K562 (cell line): ENCODE data around the gene RUNDC3A. TPM values are rescaled to one million over a fixed set of nuclear protein-coding genes. Genes with fewer than 3 reads are reported as not detected.

Experiments
- CBX3 ChIP-seq, 2 experiments: IDR thresholded peaks; 1 replicate in 1 of 2; 2 replicates in 1 of 2; pipeline ENCODE4 v1.6.1; 2012; ENCODE audit warnings: inconsistent platforms in 2 of 2, low read length in 2 of 2, borderline replicate concordance in 1 of 2, control low read depth in 1 of 2
- E4F1 ChIP-seq: fragments of 250-450 bp; sonication (Bioruptor Pico); IDR thresholded peaks from 2 replicates; pipeline ENCODE4 v1.5.0; 2021; ENCODE audit warnings: mild to moderate bottlenecking, borderline replicate concordance
- EGR1 ChIP-seq: fragments of 450-650 bp; conservative IDR thresholded peaks from 2 replicates; pipeline ENCODE4 v1.6.1; 2017; ENCODE audit warnings: mild to moderate bottlenecking
- ETV1 ChIP-seq: fragments of 450-650 bp; conservative IDR thresholded peaks from 2 replicates; pipeline ENCODE4 v1.6.1; 2016; ENCODE audit warnings: missing genetic modification characterization, control low read depth, low read depth, missing compliant biosample characterization
- EZH2 ChIP-seq: IDR thresholded peaks from 2 replicates; pipeline ENCODE4 v1.6.1; 2012; ENCODE audit warnings: low read depth, mild to moderate bottlenecking, inconsistent platforms, low read length, borderline replicate concordance
- FOXK2 ChIP-seq, 2 experiments: fragments of 450-650 bp; IDR thresholded peaks in 1 of 2; conservative IDR thresholded peaks in 1 of 2; 2 replicates each; pipeline ENCODE4 v1.6.1; 2016; ENCODE audit warnings: low read depth in 2 of 2, mild to moderate bottlenecking in 1 of 2
- GTF3C2 ChIP-seq: IDR thresholded peaks from 3 replicates; pipeline ENCODE4 v1.6.1; 2011; ENCODE audit warnings: borderline replicate concordance, mild to moderate bottlenecking, moderate library complexity; ENCODE audit not compliant: insufficient read length; ENCODE audit errors: extremely low read depth
- PRDM10 ChIP-seq: fragments of 450-650 bp; IDR thresholded peaks from 2 replicates; pipeline ENCODE4 v1.6.1; 2018; ENCODE audit not compliant: partially characterized antibody
- TAL1 ChIP-seq: fragments of 450-650 bp; IDR thresholded peaks from 2 replicates; pipeline ENCODE4 v1.6.1; 2016; ENCODE audit warnings: mild to moderate bottlenecking
- ZNF217 ChIP-seq: sonication (generic); formaldehyde crosslinking; IDR thresholded peaks from 2 replicates; pipeline ENCODE4 v1.8.0; 2022; ENCODE audit warnings: mild to moderate bottlenecking, missing genetic modification reagents
- polyA plus RNA-seq, 8 experiments: library from polyadenylated mRNA; depleted of rRNA in 4 of 8; stranded (reverse) in 5 of 8; unstranded in 3 of 8; fragments of >200 nt; fragmentation: Nextera tagmentation in 2 of 8; fragmentation: Illumina TruSeq in 1 of 8; extraction: Ambion mirVana in 2 of 8; extraction: Trizol in 1 of 8; gene quantifications; 2 replicates each; pipeline versions ENCODE4 v1.2.1 to v1.2.3, GENCODE V29; 2011 to 2014; ENCODE audit warnings: inconsistent platforms in 1 of 8, missing spikeins in 1 of 8
- total RNA-seq, 7 experiments: library from RNA; depleted of rRNA in 6 of 7; stranded (reverse); fragments of >200 nt in 6 of 7; fragmentation: Illumina TruSeq in 2 of 7; extraction: Trizol in 2 of 7; gene quantifications; 2 replicates each; pipeline versions ENCODE4 v1.2.1 to v1.2.3, GENCODE V29; 2011 to 2021; ENCODE audit warnings: low replicate concordance in 1 of 7
- TF ChIP-seq, protein P1 (sequence below): fragments of 450-650 bp; formaldehyde crosslinking; conservative IDR thresholded peaks from 2 replicates; pipeline ENCODE4 v1.4.0; 2022; ENCODE audit warnings: mild to moderate bottlenecking, missing genetic modification characterization
- TF ChIP-seq, protein P2 (sequence below): sonication (generic); formaldehyde crosslinking; IDR thresholded peaks from 2 replicates; pipeline ENCODE4 v1.8.1; 2023; ENCODE audit warnings: mild to moderate bottlenecking, missing genetic modification reagents

RUNDC3A gene
- total and polyA plus RNA-seq, 9 of the 15 experiments (the other 6 are each of a cell fraction or from before 2014, with no cell fraction given): not detected

DNA sequence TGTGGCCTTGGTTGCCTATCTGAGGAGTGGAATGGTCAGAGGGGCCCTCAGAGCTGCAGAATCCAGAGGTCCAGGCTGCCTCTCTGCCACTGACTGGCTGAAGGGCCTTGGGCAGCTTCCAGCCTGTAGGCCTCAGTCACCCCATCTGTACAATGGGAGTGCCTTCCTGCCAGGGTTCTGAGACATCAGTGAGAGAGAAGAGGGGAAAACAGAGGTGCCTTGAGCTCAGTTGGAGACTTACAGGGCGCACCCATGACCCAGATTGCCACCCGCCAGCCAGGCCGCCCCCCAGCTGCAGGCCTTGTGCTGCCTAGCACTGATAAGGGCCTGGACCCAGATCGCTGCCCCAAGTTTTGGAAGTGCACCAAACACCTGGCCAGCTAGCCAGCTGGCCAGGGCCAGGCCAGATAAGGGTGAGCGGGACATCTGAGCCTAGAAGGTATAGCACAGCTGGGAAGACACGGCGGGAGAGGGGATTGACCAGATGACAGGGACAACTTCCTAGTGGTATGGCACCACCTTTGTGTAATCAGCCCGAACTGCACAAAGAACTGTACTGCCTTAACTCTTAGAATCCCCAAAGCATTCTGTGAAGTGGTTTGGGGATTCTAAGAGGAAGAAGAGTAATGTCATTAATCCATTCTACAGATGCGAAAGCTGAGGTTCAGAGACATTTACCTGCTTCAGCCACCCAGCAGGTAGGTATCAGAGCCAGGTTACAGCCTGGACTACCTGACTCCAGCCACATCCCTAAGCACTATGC, 41.8 kb upstream of the RUNDC3A start (continued):
- peak; percentile 25 for TF ChIP-seq PRDM10
- TF ChIP-seq TAL1: peak; percentile 100
- no peak for TF ChIP-seq FOXK2 (conservative IDR thresholded peaks at IDR 0.05 in 1 of 2, IDR thresholded peaks at IDR 0.05 in 1 of 2; ENCODE audit: low read depth in 2 of 2)
- TF ChIP-seq, protein P1, sequence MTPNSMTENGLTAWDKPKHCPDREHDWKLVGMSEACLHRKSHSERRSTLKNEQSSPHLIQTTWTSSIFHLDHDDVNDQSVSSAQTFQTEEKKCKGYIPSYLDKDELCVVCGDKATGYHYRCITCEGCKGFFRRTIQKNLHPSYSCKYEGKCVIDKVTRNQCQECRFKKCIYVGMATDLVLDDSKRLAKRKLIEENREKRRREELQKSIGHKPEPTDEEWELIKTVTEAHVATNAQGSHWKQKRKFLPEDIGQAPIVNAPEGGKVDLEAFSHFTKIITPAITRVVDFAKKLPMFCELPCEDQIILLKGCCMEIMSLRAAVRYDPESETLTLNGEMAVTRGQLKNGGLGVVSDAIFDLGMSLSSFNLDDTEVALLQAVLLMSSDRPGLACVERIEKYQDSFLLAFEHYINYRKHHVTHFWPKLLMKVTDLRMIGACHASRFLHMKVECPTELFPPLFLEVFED: no peak; the same call in 1 of the 2 replicates
- peak; percentile 71 for TF ChIP-seq EGR1
- TF ChIP-seq, protein P2, sequence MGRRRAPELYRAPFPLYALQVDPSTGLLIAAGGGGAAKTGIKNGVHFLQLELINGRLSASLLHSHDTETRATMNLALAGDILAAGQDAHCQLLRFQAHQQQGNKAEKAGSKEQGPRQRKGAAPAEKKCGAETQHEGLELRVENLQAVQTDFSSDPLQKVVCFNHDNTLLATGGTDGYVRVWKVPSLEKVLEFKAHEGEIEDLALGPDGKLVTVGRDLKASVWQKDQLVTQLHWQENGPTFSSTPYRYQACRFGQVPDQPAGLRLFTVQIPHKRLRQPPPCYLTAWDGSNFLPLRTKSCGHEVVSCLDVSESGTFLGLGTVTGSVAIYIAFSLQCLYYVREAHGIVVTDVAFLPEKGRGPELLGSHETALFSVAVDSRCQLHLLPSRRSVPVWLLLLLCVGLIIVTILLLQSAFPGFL: no peak; the same call in 1 of the 2 replicates
- peak in 1 of 2 experiments; percentile 73; a peak in 2 of 3 replicates for TF ChIP-seq CBX3 (IDR thresholded peaks at IDR 0.05; ENCODE audit: borderline replicate concordance in 1 of 2, low read length in 2 of 2)
- 0 out of 2 replicates have a peak, but pooled peaks have one; percentile 45 for TF ChIP-seq ETV1 (tag)
- no peak for TF ChIP-seq EZH2
- TF ChIP-seq E4F1: no peak
- no peak for TF ChIP-seq GTF3C2
- no peak for TF ChIP-seq ZNF217 (CRISPR knock-in tag)
